Neural progenitor cell (in vitro differentiated cells): ENCODE measurements around the gene AZIN2. TPM values are rescaled to one million over a fixed set of nuclear protein-coding genes. Genes with fewer than 3 reads are reported as not detected.
A peak's percentile ranks its signal among the peaks of the same experiment; 100 is the strongest.

Experiments used
- DNase-seq: peaks from one replicate; pipeline ENCODE4 v3.0.0-alpha.2; 2016; ENCODE audit warnings: low spot score
- H2AFZ ChIP-seq: fragments of 200-600 bp; sonication (generic); replicated peaks from 2 replicates; pipeline ENCODE4 v1.6.1; 2016; ENCODE audit warnings: antibody characterized with exemption
- H3F3A ChIP-seq: fragments of 200-600 bp; sonication (generic); 2 replicates; pipeline ENCODE4 v1.6.1; 2016; ENCODE audit warnings: antibody characterized with exemption, low read depth
- H3K27ac ChIP-seq: fragments of 200-600 bp; sonication (generic); 2 replicates; pipeline ENCODE4 v1.5.1; 2016; ENCODE audit warnings: mild to moderate bottlenecking
- H3K27me3 ChIP-seq: fragments of 200-600 bp; sonication (generic); 2 replicates; pipeline ENCODE4 v1.6.1; 2016; ENCODE audit warnings: mild to moderate bottlenecking, moderate library complexity
- H3K36me3 ChIP-seq: fragments of 200-600 bp; sonication (generic); 2 replicates; pipeline ENCODE4 v1.5.1; 2016
- H3K4me1 ChIP-seq: fragments of 200-600 bp; sonication (generic); 2 replicates; pipeline ENCODE4 v1.6.1; 2016; ENCODE audit warnings: mixed run types
- H3K4me2 ChIP-seq: fragments of 200-600 bp; sonication (generic); 2 replicates; pipeline ENCODE4 v1.6.1; 2016
- H3K4me3 ChIP-seq: fragments of 200-600 bp; sonication (generic); 2 replicates; pipeline ENCODE4 v1.5.1; 2016
- H3K79me2 ChIP-seq: fragments of 200-600 bp; sonication (generic); 2 replicates; pipeline ENCODE4 v1.6.1; 2016; ENCODE audit warnings: low read depth
- H3K9ac ChIP-seq: fragments of 200-600 bp; sonication (generic); 2 replicates; pipeline ENCODE4 v1.6.1; 2016
- H3K9me3 ChIP-seq: fragments of 200-600 bp; sonication (generic); 2 replicates; pipeline ENCODE4 v1.5.1; 2016; ENCODE audit warnings: low read depth
- H4K20me1 ChIP-seq: fragments of 200-600 bp; sonication (generic); 2 replicates; pipeline ENCODE4 v1.6.1; 2016; ENCODE audit warnings: low read depth
- H3K27ac Mint-ChIP-seq: 3 replicates; pipeline ENCODE4 v1.8.0; 2021; ENCODE audit warnings: mixed read lengths
- H3K27me3 Mint-ChIP-seq: 2 replicates; pipeline ENCODE4 v1.8.0; 2022; ENCODE audit warnings: low read depth, mild to moderate bottlenecking, inconsistent platforms, moderate library complexity, mixed read lengths; ENCODE audit not compliant: insufficient read depth
- H3K36me3 Mint-ChIP-seq: 3 replicates; pipeline ENCODE4 v1.8.0; 2021; ENCODE audit warnings: mixed read lengths
- H3K4me1 Mint-ChIP-seq: 3 replicates; pipeline ENCODE4 v1.8.0; 2021; ENCODE audit warnings: mixed read lengths
- H3K4me3 Mint-ChIP-seq: 3 replicates; pipeline ENCODE4 v1.8.0; 2021; ENCODE audit warnings: mild to moderate bottlenecking, moderate library complexity, mixed read lengths
- H3K9me3 Mint-ChIP-seq: 3 replicates; pipeline ENCODE4 v1.8.0; 2020; ENCODE audit warnings: mixed read lengths
- EZH2 ChIP-seq: fragments of 200-600 bp; sonication (generic); IDR thresholded peaks from 2 replicates; pipeline ENCODE4 v1.6.1; 2017; ENCODE audit warnings: antibody characterized with exemption, mild to moderate bottlenecking, moderate library complexity
- EZH2phosphoT487 ChIP-seq: fragments of 200-600 bp; sonication (generic); IDR thresholded peaks from 2 replicates; pipeline ENCODE4 v1.6.1; 2017; ENCODE audit warnings: antibody characterized with exemption
- total RNA-seq: library from RNA; depleted of rRNA; stranded (reverse); fragments of >200 nt; gene quantifications from 2 replicates; pipeline ENCODE4 v1.2.3, GENCODE V29; 2015; ENCODE audit warnings: low replicate concordance
- TF ChIP-seq, protein P1 (sequence below): fragments of 200-600 bp; sonication (generic); IDR thresholded peaks from 2 replicates; pipeline ENCODE4 v1.5.1; 2017; ENCODE audit warnings: antibody characterized with exemption, mild to moderate bottlenecking

AZIN2 gene
- total RNA-seq, 1 donor from 2014 or later, result 1.3 TPM

GRCh38 chr1:33159577-33159976, 78.6 kb downstream of the AZIN2 start:
- TF ChIP-seq EZH2phosphoT487, result no peak
- TF ChIP-seq EZH2, result no peak
- TF ChIP-seq, protein P1, sequence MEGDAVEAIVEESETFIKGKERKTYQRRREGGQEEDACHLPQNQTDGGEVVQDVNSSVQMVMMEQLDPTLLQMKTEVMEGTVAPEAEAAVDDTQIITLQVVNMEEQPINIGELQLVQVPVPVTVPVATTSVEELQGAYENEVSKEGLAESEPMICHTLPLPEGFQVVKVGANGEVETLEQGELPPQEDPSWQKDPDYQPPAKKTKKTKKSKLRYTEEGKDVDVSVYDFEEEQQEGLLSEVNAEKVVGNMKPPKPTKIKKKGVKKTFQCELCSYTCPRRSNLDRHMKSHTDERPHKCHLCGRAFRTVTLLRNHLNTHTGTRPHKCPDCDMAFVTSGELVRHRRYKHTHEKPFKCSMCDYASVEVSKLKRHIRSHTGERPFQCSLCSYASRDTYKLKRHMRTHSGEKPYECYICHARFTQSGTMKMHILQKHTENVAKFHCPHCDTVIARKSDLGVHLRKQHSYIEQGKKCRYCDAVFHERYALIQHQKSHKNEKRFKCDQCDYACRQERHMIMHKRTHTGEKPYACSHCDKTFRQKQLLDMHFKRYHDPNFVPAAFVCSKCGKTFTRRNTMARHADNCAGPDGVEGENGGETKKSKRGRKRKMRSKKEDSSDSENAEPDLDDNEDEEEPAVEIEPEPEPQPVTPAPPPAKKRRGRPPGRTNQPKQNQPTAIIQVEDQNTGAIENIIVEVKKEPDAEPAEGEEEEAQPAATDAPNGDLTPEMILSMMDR, result no peak
- H4K20me1 ChIP-seq, result no peaks in the 10 kb centered on the region
- H2AFZ ChIP-seq, result no peak overlapping the region
- H3K4me3 ChIP-seq, result no peak overlapping the region
- peak overlapping the region; percentile 42 for H3K27ac Mint-ChIP-seq
- H3F3A ChIP-seq, result peaks cover 25% of the 10 kb centered on the region
- peaks cover 18% of the 10 kb centered on the region for H3K36me3 Mint-ChIP-seq
- H3K79me2 ChIP-seq, result no peaks in the 10 kb centered on the region
- no peak for DNase-seq
- peak overlapping the region; percentile 33 for H3K4me3 Mint-ChIP-seq
- H3K27me3 ChIP-seq, result no peaks in the 10 kb centered on the region
- H3K4me1 Mint-ChIP-seq, result peaks cover 66% of the 10 kb centered on the region
- no peaks in the 10 kb centered on the region for H3K9me3 Mint-ChIP-seq
- no peak overlapping the region for H3K9ac ChIP-seq
- no peak overlapping the region for H3K27ac ChIP-seq
- no peaks in the 10 kb centered on the region for H3K9me3 ChIP-seq
- peaks cover 14% of the 10 kb centered on the region for H3K27me3 Mint-ChIP-seq
- no peak overlapping the region for H3K4me2 ChIP-seq
- no peaks in the 10 kb centered on the region for H3K36me3 ChIP-seq
- H3K4me1 ChIP-seq, result peaks cover 30% of the 10 kb centered on the region

GRCh38 chr1:33161061-33161681, 80.2 kb downstream of the AZIN2 start:
- no peak overlapping the region for H3K27ac ChIP-seq
- DNase-seq, result peak; percentile 78
- H3K27me3 ChIP-seq, result peaks cover 3% of the 10 kb centered on the region

DNA sequence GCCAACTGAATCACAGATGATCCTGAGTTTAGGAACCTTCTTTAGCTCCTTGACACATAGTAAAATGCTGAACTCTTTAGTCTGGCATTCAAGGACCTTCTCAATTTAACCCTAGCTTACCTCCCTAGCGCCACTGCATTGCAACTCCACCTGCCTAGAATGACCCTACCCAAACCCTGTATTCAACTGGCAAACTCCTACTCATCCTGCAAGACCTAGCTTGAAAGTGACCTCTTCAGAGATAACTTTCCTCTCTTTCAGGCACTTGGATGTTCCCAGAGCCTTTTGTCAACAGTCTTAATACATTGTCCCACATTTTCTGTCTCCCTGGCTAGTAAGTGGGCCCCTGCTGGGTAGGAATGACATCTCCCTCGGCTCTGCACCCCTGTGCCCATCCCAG, 81.2 kb downstream of the AZIN2 start:
- no peak overlapping the region for H3K4me2 ChIP-seq
- TF ChIP-seq EZH2 (no peak), EZH2phosphoT487 (no peak)
- TF ChIP-seq, protein P1, result no peak
- H3K4me1 Mint-ChIP-seq, result peaks cover 49% of the 10 kb centered on the region

More at GRCh38 chr1:33161061-33161681, 80.2 kb downstream of the AZIN2 start:
- TF ChIP-seq EZH2phosphoT487 (no peak), EZH2 (no peak)
- TF ChIP-seq, protein P1, result no peak
- Histone ChIP-seq H3K9ac (no peak overlapping the region), H3K36me3 (no peaks in the 10 kb centered on the region), H3K4me1 (peaks cover 30% of the 10 kb centered on the region), H3K4me3 (no peak overlapping the region), H3K9me3 (no peaks in the 10 kb centered on the region), H3F3A (peaks cover 25% of the 10 kb centered on the region), H2AFZ (no peak overlapping the region), H4K20me1 (no peaks in the 10 kb centered on the region), H3K4me2 (peak overlapping the region; percentile 20), H3K79me2 (no peaks in the 10 kb centered on the region)
- H3K4me1 Mint-ChIP-seq, result peaks cover 57% of the 10 kb centered on the region
- H3K36me3 Mint-ChIP-seq, result peaks cover 13% of the 10 kb centered on the region
- H3K27ac Mint-ChIP-seq, result peak overlapping the region; percentile 28
- H3K9me3 Mint-ChIP-seq, result peaks cover 4% of the 10 kb centered on the region
- peaks cover 14% of the 10 kb centered on the region for H3K27me3 Mint-ChIP-seq
- peak overlapping the region; percentile 39 for H3K4me3 Mint-ChIP-seq

More for the DNA sequence above, 81.2 kb downstream of the AZIN2 start:
- H4K20me1 ChIP-seq, result no peaks in the 10 kb centered on the region
- H3K79me2 ChIP-seq, result no peaks in the 10 kb centered on the region
- H3K36me3 ChIP-seq, result no peaks in the 10 kb centered on the region
- H3F3A ChIP-seq, result peaks cover 18% of the 10 kb centered on the region
- DNase-seq, result no peak
- H3K4me1 ChIP-seq, result peaks cover 30% of the 10 kb centered on the region
- no peak overlapping the region for H3K27ac ChIP-seq
- Mint-ChIP-seq H3K9me3 (peaks cover 4% of the 10 kb centered on the region), H3K4me3 (peak overlapping the region; percentile 22), H3K27me3 (peaks cover 17% of the 10 kb centered on the region), H3K36me3 (peaks cover 16% of the 10 kb centered on the region), H3K27ac (peak overlapping the region; percentile 32)
- no peak overlapping the region for H3K4me3 ChIP-seq
- no peaks in the 10 kb centered on the region for H3K9me3 ChIP-seq
- no peak overlapping the region for H3K9ac ChIP-seq
- peaks cover 3% of the 10 kb centered on the region for H3K27me3 ChIP-seq
- H2AFZ ChIP-seq, result no peak overlapping the region
